DND-41 (cell line): ENCODE measurements around the gene LAG3.

Experiments used
- ATAC-seq: fragments of 200-7000 bp; cut with Tn5 transposase; 3 replicates; pipeline ENCODE4 v1.9.1; 2021; ENCODE audit warnings: low read depth; ENCODE audit not compliant: insufficient read depth
- DNase-seq: peaks from one replicate; pipeline ENCODE4 v3.0.0-alpha.2; 2020
- H2AFZ ChIP-seq: 2 replicates; pipeline ENCODE4 v1.6.0; 2012; ENCODE audit warnings: low read depth, low read length
- H3K27ac ChIP-seq: 2 replicates; pipeline ENCODE4 v1.5.1; 2012; ENCODE audit warnings: low read length, inconsistent platforms
- H3K27me3 ChIP-seq: fragments of 200-600 bp; sonication (generic); 2 replicates; pipeline ENCODE4 v1.6.0; 2012; ENCODE audit warnings: low read length, mild to moderate bottlenecking, inconsistent platforms; ENCODE audit not compliant: insufficient read depth, poor library complexity
- H3K36me3 ChIP-seq: 2 replicates; pipeline ENCODE4 v1.5.1; 2012; ENCODE audit warnings: low read length, inconsistent platforms; ENCODE audit not compliant: insufficient read depth
- H3K4me1 ChIP-seq: 2 replicates; pipeline ENCODE4 v1.5.1; 2012; ENCODE audit warnings: mild to moderate bottlenecking, low read length; ENCODE audit not compliant: insufficient read depth
- H3K4me2 ChIP-seq: 2 replicates; pipeline ENCODE4 v1.6.0; 2012; ENCODE audit warnings: mild to moderate bottlenecking, moderate library complexity, low read length, inconsistent platforms; ENCODE audit not compliant: insufficient read depth
- H3K4me3 ChIP-seq, 2 experiments: fragments of 200-600 bp in 1 of 2; shearing (Covaris generic) in 1 of 2; 2 replicates each; pipeline ENCODE4 v1.5.1; 2012 to 2016; ENCODE audit warnings: inconsistent platforms in 2 of 2, low read length in 2 of 2, mild to moderate bottlenecking in 2 of 2, low read depth in 1 of 2, moderate library complexity in 1 of 2
- H3K79me2 ChIP-seq: 2 replicates; pipeline ENCODE4 v1.6.0; 2012; ENCODE audit warnings: low read length, inconsistent platforms; ENCODE audit not compliant: insufficient read depth
- H3K9ac ChIP-seq: 2 replicates; pipeline ENCODE4 v1.6.0; 2012; ENCODE audit warnings: low read depth, mild to moderate bottlenecking, inconsistent platforms, low read length, moderate library complexity
- H3K9me3 ChIP-seq: 2 replicates; pipeline ENCODE4 v1.5.1; 2012; ENCODE audit warnings: low read length, moderate library complexity, mild to moderate bottlenecking, inconsistent platforms; ENCODE audit not compliant: insufficient read depth, severe bottlenecking
- H4K20me1 ChIP-seq: 2 replicates; pipeline ENCODE4 v1.6.0; 2012; ENCODE audit warnings: low read length; ENCODE audit not compliant: insufficient read depth
- EZH2 ChIP-seq: IDR thresholded peaks from 3 replicates; pipeline ENCODE4 v1.6.1; 2012; ENCODE audit warnings: borderline replicate concordance, low read depth, mild to moderate bottlenecking, moderate library complexity, low read length, inconsistent platforms; ENCODE audit not compliant: severe bottlenecking
- TF ChIP-seq, protein P1 (sequence below): IDR thresholded peaks from 2 replicates; pipeline ENCODE4 v1.5.1; 2012; ENCODE audit warnings: borderline replicate concordance, low read length, moderate library complexity, mild to moderate bottlenecking; ENCODE audit not compliant: poor library complexity, severe bottlenecking; ENCODE audit errors: extremely low read depth

Gene LAG3

GRCh38 chr12:6769666-6770065, 2.7 kb upstream of the LAG3 start:
- ATAC-seq (no peak), DNase-seq (no peak)
- H3K27ac ChIP-seq = no peak overlapping the region
- H3K79me2 ChIP-seq = no peaks in the 10 kb centered on the region
- TF ChIP-seq EZH2 = no peak
- TF ChIP-seq, protein P1, sequence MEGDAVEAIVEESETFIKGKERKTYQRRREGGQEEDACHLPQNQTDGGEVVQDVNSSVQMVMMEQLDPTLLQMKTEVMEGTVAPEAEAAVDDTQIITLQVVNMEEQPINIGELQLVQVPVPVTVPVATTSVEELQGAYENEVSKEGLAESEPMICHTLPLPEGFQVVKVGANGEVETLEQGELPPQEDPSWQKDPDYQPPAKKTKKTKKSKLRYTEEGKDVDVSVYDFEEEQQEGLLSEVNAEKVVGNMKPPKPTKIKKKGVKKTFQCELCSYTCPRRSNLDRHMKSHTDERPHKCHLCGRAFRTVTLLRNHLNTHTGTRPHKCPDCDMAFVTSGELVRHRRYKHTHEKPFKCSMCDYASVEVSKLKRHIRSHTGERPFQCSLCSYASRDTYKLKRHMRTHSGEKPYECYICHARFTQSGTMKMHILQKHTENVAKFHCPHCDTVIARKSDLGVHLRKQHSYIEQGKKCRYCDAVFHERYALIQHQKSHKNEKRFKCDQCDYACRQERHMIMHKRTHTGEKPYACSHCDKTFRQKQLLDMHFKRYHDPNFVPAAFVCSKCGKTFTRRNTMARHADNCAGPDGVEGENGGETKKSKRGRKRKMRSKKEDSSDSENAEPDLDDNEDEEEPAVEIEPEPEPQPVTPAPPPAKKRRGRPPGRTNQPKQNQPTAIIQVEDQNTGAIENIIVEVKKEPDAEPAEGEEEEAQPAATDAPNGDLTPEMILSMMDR = no peak
- no peaks in the 10 kb centered on the region for H3K9me3 ChIP-seq
- no peaks in the 10 kb centered on the region for H3K36me3 ChIP-seq
- no peak overlapping the region for H3K4me3 ChIP-seq
- no peak overlapping the region for H3K4me2 ChIP-seq
- no peak overlapping the region for H3K9ac ChIP-seq
- H4K20me1 ChIP-seq = peaks cover 11% of the 10 kb centered on the region
- H2AFZ ChIP-seq = no peak overlapping the region
- peaks cover 39% of the 10 kb centered on the region for H3K27me3 ChIP-seq
- peaks cover 23% of the 10 kb centered on the region for H3K4me1 ChIP-seq

- Histone ChIP-seq H3K4me1 (peaks cover 23% of the 10 kb centered on the region), H4K20me1 (peaks cover 11% of the 10 kb centered on the region)
Observed at GRCh38 chr12:6770094-6770493, 2.2 kb upstream of the LAG3 start.

DNA sequence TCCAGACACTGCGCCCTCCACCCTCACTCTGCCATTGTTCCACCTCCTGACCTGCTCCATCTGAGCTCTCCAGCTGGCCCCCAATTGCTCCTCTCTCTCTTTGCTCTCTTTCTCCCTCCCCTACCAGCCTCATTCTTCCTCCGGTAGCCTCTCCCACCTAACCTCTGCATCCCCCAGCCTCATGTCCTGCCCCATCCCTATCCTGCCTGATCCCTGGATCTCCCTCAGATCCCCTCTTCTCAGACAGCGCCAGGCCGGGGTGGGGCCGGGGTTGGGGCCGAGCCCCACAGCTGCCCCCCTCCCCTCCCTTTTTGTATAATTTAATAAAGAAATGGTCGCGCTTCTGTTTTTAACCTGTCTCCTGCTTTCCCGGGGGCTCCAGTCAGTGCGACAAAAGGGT, 1.7 kb upstream of the LAG3 start:
- H3K4me2 ChIP-seq = no peak overlapping the region
- peaks cover 30% of the 10 kb centered on the region for H3K27me3 ChIP-seq
- no peak overlapping the region for H3K4me3 ChIP-seq
- no peaks in the 10 kb centered on the region for H3K79me2 ChIP-seq
- no peaks in the 10 kb centered on the region for H3K36me3 ChIP-seq
- no peak for DNase-seq
- H3K9me3 ChIP-seq = no peaks in the 10 kb centered on the region
- no peak for ATAC-seq
- no peak for TF ChIP-seq EZH2
- TF ChIP-seq, protein P1 = no peak
- no peak overlapping the region for H3K27ac ChIP-seq
- H4K20me1 ChIP-seq = peaks cover 11% of the 10 kb centered on the region
- H3K4me1 ChIP-seq = peaks cover 18% of the 10 kb centered on the region
- no peak overlapping the region for H2AFZ ChIP-seq
- no peak overlapping the region for H3K9ac ChIP-seq

More at GRCh38 chr12:6770094-6770493, 2.2 kb upstream of the LAG3 start:
- no peak overlapping the region for H3K4me2 ChIP-seq
- H3K27ac ChIP-seq = no peak overlapping the region
- no peak overlapping the region for H2AFZ ChIP-seq
- H3K9me3 ChIP-seq = no peaks in the 10 kb centered on the region
- no peaks in the 10 kb centered on the region for H3K36me3 ChIP-seq
- DNase-seq = no peak
- no peak overlapping the region for H3K9ac ChIP-seq
- no peak overlapping the region for H3K4me3 ChIP-seq
- peaks cover 35% of the 10 kb centered on the region for H3K27me3 ChIP-seq
- no peak for ATAC-seq
- no peaks in the 10 kb centered on the region for H3K79me2 ChIP-seq
- TF ChIP-seq, protein P1 = no peak
- no peak for TF ChIP-seq EZH2

- Histone ChIP-seq H3K4me2 (no peak overlapping the region), H3K27me3 (peaks cover 25% of the 10 kb centered on the region), H3K4me3 (no peak overlapping the region), H4K20me1 (peaks cover 11% of the 10 kb centered on the region), H3K27ac (no peak overlapping the region), H3K4me1 (peaks cover 14% of the 10 kb centered on the region), H3K36me3 (no peaks in the 10 kb centered on the region), H3K79me2 (no peaks in the 10 kb centered on the region), H3K9ac (no peak overlapping the region), H2AFZ (no peak overlapping the region), H3K9me3 (no peaks in the 10 kb centered on the region)
- no peak for TF ChIP-seq EZH2
- TF ChIP-seq, protein P1 = no peak
- no peak for ATAC-seq
- DNase-seq = no peak
Observed at GRCh38 chr12:6771091-6771495, 1.2 kb upstream of the LAG3 start.
